Heart right ventricle (tissue), 16 donors: ENCODE results near the gene ALDH1L1. TPM values are rescaled to one million over a fixed set of nuclear protein-coding genes. Genes with fewer than 3 reads are reported as not detected.

Source experiments
- ATAC-seq, 8 donors: fragments of 200-7000 bp; cut with Tn5 transposase; one replicate each; pipeline ENCODE4 v1.9.1; 2020; ENCODE audit warnings: mild to moderate bottlenecking in 8 of 8, moderate library complexity in 8 of 8, moderate number of reproducible peaks in 1 of 8
- DNase-seq, 2 donors: peaks; one replicate each; pipeline ENCODE4 v3.0.0-alpha.2; 2020
- H3K27ac ChIP-seq, 10 donors: fragments of 200-600 bp; sonication (generic) in 2 of 10; one replicate each; pipeline versions ENCODE4 v1.5.0 to v1.8.0; 2020 to 2022; ENCODE audit warnings: mild to moderate bottlenecking in 3 of 10
- H3K27me3 ChIP-seq, 7 donors: fragments of 200-600 bp; one replicate each; pipeline ENCODE4 v1.8.0; 2021 to 2022; ENCODE audit warnings: mild to moderate bottlenecking in 2 of 7
- H3K36me3 ChIP-seq, 9 donors: fragments of 200-600 bp; sonication (generic) in 1 of 9; one replicate each; pipeline versions ENCODE4 v1.5.0 to v1.8.0; 2020 to 2022; ENCODE audit warnings: mild to moderate bottlenecking in 2 of 9
- H3K4me1 ChIP-seq, 9 donors: fragments of 200-600 bp; sonication (generic) in 1 of 9; one replicate each; pipeline versions ENCODE4 v1.5.0 to v1.8.0; 2020 to 2022; ENCODE audit warnings: mild to moderate bottlenecking in 4 of 9
- H3K4me3 ChIP-seq, 10 donors: fragments of 200-600 bp; sonication (generic) in 2 of 10; one replicate each; pipeline versions ENCODE4 v1.5.0 to v1.8.0; 2020 to 2022; ENCODE audit warnings: mild to moderate bottlenecking in 7 of 10, moderate library complexity in 2 of 10
- H3K9me3 ChIP-seq, 11 donors: fragments of 200-600 bp in 10 of 11; sonication (generic) in 2 of 11; one replicate each; pipeline versions ENCODE4 v1.5.0 to v1.8.0; 2013 to 2022; ENCODE audit warnings: mild to moderate bottlenecking in 2 of 11, control low read depth in 1 of 11, moderate library complexity in 1 of 11
- CTCF ChIP-seq, 9 donors: fragments of 200-600 bp; sonication (generic) in 2 of 9; IDR thresholded peaks; one replicate each; pipeline versions ENCODE4 v1.5.0 to v1.8.0; 2021 to 2022; ENCODE audit warnings: antibody characterized with exemption in 9 of 9, mild to moderate bottlenecking in 5 of 9, moderate library complexity in 1 of 9
- WGBS, 2 donors: extraction: QIAGEN DNeasy Blood & Tissue Kit; methylation state at CpG; one replicate each; pipeline ENCODE4 v1.1.7; 2013; ENCODE audit warnings: inconsistent platforms in 1 of 2; 5-methylcytosine and 5-hydroxymethylcytosine counted together
- intact Hi-C, 10 donors: fragments of 100-400 bp; cut with DNase I; formaldehyde crosslinking; loops; one replicate each; pipeline versions ENCODE4 v1.11.1 to v1.14.2; 2022
- polyA plus RNA-seq, 2 donors: library from polyadenylated mRNA; stranded (reverse); fragments of 200-250 nt; gene quantifications; one replicate each; pipeline ENCODE4 v1.2.3, GENCODE V29; 2013
- total RNA-seq, 10 donors: library from RNA; stranded (reverse); fragmentation: NEBNext Ultra II Directional in 3 of 10; extraction: Animal tissue kit (Norgen Biotek cat#: 25700) in 3 of 10; gene quantifications; one replicate each; pipeline versions ENCODE4 v1.2.1 to v1.2.4, GENCODE V29; 2021 to 2023
- donor health status: Arrhythmogenic right ventricular cardiomyopathy.
- donor health status: ischemic (EF 13 %, LVEDD 7.1; RV severe dilation, severe dysfunction).
- donor health status: healthy with polysubstance abuse.
- donor health status: DM: no; HTN: yes; CAD: no.
- donor health status: DM: no; HTN: no; CAD: no.
- donor health status: ischemic (EF 25% LVEDD 6.9; RV normal size, moderate dysfunction).
- donor health status: ischemic (EF 25% LVEDD 5.7; RV mildly dilated, moderate dysfunction).
- donor health status: healthy.
- donor health status: DM: yes; HTN: yes; CAD: no.
- donor health status: Ischemic cardiomyopathy.
- donor health status: ischemic (EF 35%, LVEDD 5.7; RV mildly dilated, moderate dysfunction).
- donor health status: nonischemic (EF 11% LVEDD 7.7; RV severe dilation, severe dysfunction).
- donor health status: DM: yes; HTN: yes; CAD: no.
- donor health status: PGD.
- donor health status: ischemic (EF 29% LVEDD 5.4; RV normal size, mild dysfunction).
- donor health status: nonischemic (EF 23%, LVEDD 6.1; RV moderate dilation, normal function).

Gene ALDH1L1
- total and polyA plus RNA-seq, 12 donors: 14.9 to 45.9 (median 31.7) TPM

GRCh38 chr3:126109880-126110235 lies 70.5 kb downstream of the ALDH1L1 start:
- Histone ChIP-seq H3K27ac (no peak overlapping the region), H3K36me3 (peaks cover 0 to 11% (median 0%) of the 10 kb centered on the region in 9 donors), H3K27me3 (no peaks in the 10 kb centered on the region), H3K4me1 (no peaks in the 10 kb centered on the region), H3K4me3 (no peak overlapping the region), H3K9me3 (no peaks in the 10 kb centered on the region)
- whole genome bisulfite sequencing, 2 donors: 95 to 97% methylated on average over 10 of the region's 10 CpGs
- intact Hi-C loops: no loop called here
- DNase-seq (no peak), ATAC-seq (no peak)
- TF ChIP-seq CTCF (IDR thresholded peaks at IDR 0.05): no peak

GRCh38 chr3:126109146-126109879 lies 71.1 kb downstream of the ALDH1L1 start:
- ATAC-seq (no peak), DNase-seq (no peak)
- no peaks in the 10 kb centered on the region for H3K27me3 ChIP-seq
- TF ChIP-seq CTCF (IDR thresholded peaks at IDR 0.05): no peak
- H3K4me3 ChIP-seq: no peak overlapping the region
- H3K27ac ChIP-seq: no peak overlapping the region
- intact Hi-C loops: no loop called here
- 89 to 95% methylated on average over 13 of the region's 13 CpGs for whole genome bisulfite sequencing, 2 donors
- no peaks in the 10 kb centered on the region for H3K9me3 ChIP-seq
- H3K36me3 ChIP-seq: peaks cover 0 to 11% (median 0%) of the 10 kb centered on the region in 9 donors
- H3K4me1 ChIP-seq: no peaks in the 10 kb centered on the region

GRCh38 chr3:126108676-126109050 lies 71.7 kb downstream of the ALDH1L1 start:
- no peak for DNase-seq
- peaks cover 0 to 11% (median 0%) of the 10 kb centered on the region in 9 donors for H3K36me3 ChIP-seq
- no peaks in the 10 kb centered on the region for H3K9me3 ChIP-seq
- TF ChIP-seq CTCF (IDR thresholded peaks at IDR 0.05): no peak
- 81 to 86% methylated on average over 5 of the region's 5 CpGs for WGBS, 2 donors
- no peak for ATAC-seq
- no peaks in the 10 kb centered on the region for H3K27me3 ChIP-seq
- H3K4me1 ChIP-seq: peaks cover 0 to 1% (median 0%) of the 10 kb centered on the region in 9 donors
- intact Hi-C loops: no loop called here
- H3K4me3 ChIP-seq: no peak overlapping the region
- no peak overlapping the region for H3K27ac ChIP-seq

GRCh38 chr3:126107957-126108675 lies 72.3 kb downstream of the ALDH1L1 start:
- Histone ChIP-seq H3K27ac (no peak overlapping the region), H3K4me1 (peaks cover 0 to 7% (median 3%) of the 10 kb centered on the region in 9 donors), H3K27me3 (no peaks in the 10 kb centered on the region), H3K36me3 (peaks cover 0 to 11% (median 0%) of the 10 kb centered on the region in 9 donors), H3K4me3 (no peak overlapping the region), H3K9me3 (no peaks in the 10 kb centered on the region)
- intact Hi-C loops: no loop called here
- no peak for ATAC-seq
- no peak for TF ChIP-seq CTCF (IDR thresholded peaks at IDR 0.05)
- DNase-seq: no peak
- 94 to 96% methylated on average over 8 of the region's 8 CpGs for WGBS, 2 donors
